Measurements from ENCODE around the gene MAN2A2. TPM values are rescaled to one million over a fixed set of nuclear protein-coding genes. Genes with fewer than 3 reads are reported as not detected.
A peak's percentile ranks its signal among the peaks of the same experiment; 100 is the strongest.

Gene MAN2A2
- total and polyA plus RNA-seq, 2 of the 8 experiments (the other 6 are each of a cell fraction or from before 2014, with no cell fraction given): 23.1 to 29.7 TPM

DNA sequence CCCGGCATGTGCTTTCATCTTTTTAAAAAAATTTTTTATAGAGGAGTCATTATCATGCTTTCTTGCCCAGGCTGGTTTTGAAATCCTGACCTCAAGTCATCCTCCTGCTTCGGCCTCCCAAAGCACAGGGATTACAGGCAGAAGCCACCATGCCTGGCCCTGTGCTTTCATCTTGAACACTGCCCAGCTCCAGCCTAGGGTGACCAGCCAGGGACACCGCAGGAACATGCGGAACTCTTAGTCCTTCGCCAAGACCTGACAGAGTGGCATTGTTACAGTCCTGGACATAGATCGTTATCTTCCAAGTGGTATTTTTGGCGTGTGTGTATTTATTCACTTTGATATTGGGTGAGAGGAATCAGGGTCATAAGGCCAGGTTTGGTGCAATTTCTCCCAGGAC, 42.7 kb upstream of the MAN2A2 start:
- H3K4me2 ChIP-seq (ENCODE audit: insufficient read depth in 1 of 2, low read depth in 2 of 2, low read length in 2 of 2): no peak overlapping the region
- no peak overlapping the region for H2BK120ac ChIP-seq (replicated peaks; ENCODE audit: low read depth, low read length)
- CTCF ChIA-PET (ENCODE audit: partially characterized antibody): interaction anchor here (0.5 to 1.5 kb wide), 5 partner anchors 13 to 41 kb away, joined by 3 to 13 read pairs (median 3); partner anchors contain the start of gene FES
- peak overlapping the region; percentile 16; the same call in 1 of the 2 replicates for H2BK20ac ChIP-seq (ENCODE audit: low read length)
- no peak for DNase-seq (ENCODE audit: low read depth in 1 of 2, low spot score in 2 of 2)
- POLR2A ChIA-PET (ENCODE audit: partially characterized antibody): interaction anchor here (1.2 to 1.6 kb wide), 3 partner anchors 8 to 17 kb away, joined by 3 to 11 read pairs (median 10); partner anchors contain the start of gene FURIN
- no peaks in the 10 kb centered on the region for H4K20me1 ChIP-seq (replicated peaks in 1 of 2; ENCODE audit: control insufficient read depth in 1 of 2, insufficient read depth in 2 of 2, low read length in 2 of 2)
- H2BK5ac ChIP-seq (ENCODE audit: low read depth, low read length): 0 out of 2 replicates have a peak overlapping the region, but pooled peaks have one; percentile 19
- no peak overlapping the region for H3K4me3 ChIP-seq (ENCODE audit: extremely low read depth in 1 of 4, insufficient read depth in 2 of 4, low read depth in 3 of 4, low read length in 4 of 4)
- H3K9me3 ChIP-seq (ENCODE audit: insufficient read depth in 2 of 2, low read depth in 1 of 2, low read length in 1 of 2): no peaks in the 10 kb centered on the region
- no peak overlapping the region for H3K27ac ChIP-seq (ENCODE audit: low read depth, low read length)
- H3K27me3 ChIP-seq (replicated peaks in 1 of 4; ENCODE audit: control insufficient read depth in 3 of 4, extremely low read depth in 1 of 4, insufficient read depth in 3 of 4, low read length in 3 of 4): no peaks in the 10 kb centered on the region
- WGBS, 2 experiments (ENCODE audit: extremely low coverage in 1 of 2, insufficient coverage in 1 of 2, insufficient read length in 1 of 2, insufficient replicate concordance in 2 of 2, low coverage in 1 of 2, low lambda C conversion rate in 2 of 2, missing lambda C conversion rate in 1 of 2): 94% methylated on average over 7 of the region's 7 CpGs; no CpG with 5 or more reads in 1 of the 2 experiments
- H4K91ac ChIP-seq (replicated peaks; ENCODE audit: insufficient read length, low read length): no peak overlapping the region
- no peaks in the 10 kb centered on the region for H3K79me1 ChIP-seq (ENCODE audit: low read depth, low read length)
- H3K9ac ChIP-seq (replicated peaks in 1 of 4; ENCODE audit: extremely low read depth in 1 of 4, low read depth in 3 of 4, low read length in 3 of 4): no peak overlapping the region
- H3K4me1 ChIP-seq (replicated peaks in 1 of 4; ENCODE audit: control insufficient read depth in 3 of 4, insufficient read depth in 4 of 4, low read length in 3 of 4): peaks cover 0 to 8% (median 5%) of the 10 kb centered on the region in 4 experiments; a peak in 6 of 7 replicates
- H2BK12ac ChIP-seq (ENCODE audit: low read depth, low read length): peak overlapping the region; percentile 40; the same call in 1 of the 2 replicates
- H2AK5ac ChIP-seq (ENCODE audit: low read depth, low read length): no peak overlapping the region
- no peak for FAIRE-seq
- H3K23ac ChIP-seq (ENCODE audit: insufficient read length): no peak overlapping the region
- H3K14ac ChIP-seq (ENCODE audit: insufficient read length): no peak overlapping the region
- no peak overlapping the region for H3K56ac ChIP-seq (replicated peaks; ENCODE audit: insufficient read length, low read depth, low read length)
- H3K4ac ChIP-seq (replicated peaks; ENCODE audit: insufficient read length, low read depth, low read length): no peak overlapping the region
- no peak overlapping the region for H4K8ac ChIP-seq (ENCODE audit: extremely low read depth, insufficient read depth, low read length)
- no peak overlapping the region for H4K5ac ChIP-seq (ENCODE audit: insufficient read length, low read depth, low read length)
- no peak overlapping the region for H3K18ac ChIP-seq (ENCODE audit: extremely low read depth, low read length)
- peaks cover 1% of the 10 kb centered on the region; the same call in 1 of the 2 replicates for H3K23me2 ChIP-seq (ENCODE audit: low read depth, low read length)
- H2BK15ac ChIP-seq (ENCODE audit: low read length): no peak overlapping the region
- no peaks in the 10 kb centered on the region for H3K79me2 ChIP-seq (ENCODE audit: control insufficient read depth in 1 of 2, insufficient read depth in 2 of 2, low read length in 2 of 2)
- H3K36me3 ChIP-seq (ENCODE audit: control insufficient read depth in 2 of 4, insufficient read depth in 4 of 4, low read length in 3 of 4): no peaks in the 10 kb centered on the region
- no peak overlapping the region for H2AFZ ChIP-seq (ENCODE audit: low read length)
- TF ChIP-seq RAD21 (IDR thresholded peaks at IDR 0.05 in 1 of 2, conservative IDR thresholded peaks at IDR 0.05 in 1 of 2; ENCODE audit: low read depth in 2 of 2, low read length in 2 of 2) (no peak), EP300 (IDR thresholded peaks at IDR 0.05; ENCODE audit: borderline replicate concordance in 1 of 2, low read depth in 2 of 2, low read length in 2 of 2) (no peak), TEAD4 (IDR thresholded peaks at IDR 0.05; ENCODE audit: low read depth, low read length) (no peak), CTBP2 (IDR thresholded peaks at IDR 0.05; ENCODE audit: borderline replicate concordance, insufficient read depth, insufficient read length, low read length) (no peak), TCF12 (IDR thresholded peaks at IDR 0.05; ENCODE audit: low read depth, low read length) (no peak), ASH2L (IDR thresholded peaks at IDR 0.05; ENCODE audit: low read length) (no peak), FOSL1 (IDR thresholded peaks at IDR 0.05; ENCODE audit: insufficient read depth, low read depth, low read length) (no peak), CHD2 (IDR thresholded peaks at IDR 0.05; ENCODE audit: low read length) (no peak), ZNF274 (IDR thresholded peaks at IDR 0.05; ENCODE audit: borderline replicate concordance, extremely low read depth, low read length) (no peak), NANOG (IDR thresholded peaks at IDR 0.05; ENCODE audit: insufficient read depth, low read depth, low read length, poor library complexity, severe bottlenecking) (no peak)
- TF ChIP-seq, protein P1, sequence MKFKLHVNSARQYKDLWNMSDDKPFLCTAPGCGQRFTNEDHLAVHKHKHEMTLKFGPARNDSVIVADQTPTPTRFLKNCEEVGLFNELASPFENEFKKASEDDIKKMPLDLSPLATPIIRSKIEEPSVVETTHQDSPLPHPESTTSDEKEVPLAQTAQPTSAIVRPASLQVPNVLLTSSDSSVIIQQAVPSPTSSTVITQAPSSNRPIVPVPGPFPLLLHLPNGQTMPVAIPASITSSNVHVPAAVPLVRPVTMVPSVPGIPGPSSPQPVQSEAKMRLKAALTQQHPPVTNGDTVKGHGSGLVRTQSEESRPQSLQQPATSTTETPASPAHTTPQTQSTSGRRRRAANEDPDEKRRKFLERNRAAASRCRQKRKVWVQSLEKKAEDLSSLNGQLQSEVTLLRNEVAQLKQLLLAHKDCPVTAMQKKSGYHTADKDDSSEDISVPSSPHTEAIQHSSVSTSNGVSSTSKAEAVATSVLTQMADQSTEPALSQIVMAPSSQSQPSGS (IDR thresholded peaks at IDR 0.05; ENCODE audit: low read length): no peak
